ENCODE data around the gene SUGT1.
"Not testable (repeated sequence)": the region's sequence is repeated elsewhere in the genome, so short reads cannot be mapped to it uniquely, and the experiment has no call there.

The SUGT1 gene

GRCh38 chr13:52652196-52652979 is at the start of gene SUGT1:
Gene SUGT1, plus strand, starts transcription at chr13:52652836. Its CDS starts 85 bp downstream, at chr13:52652921.
- DNase-seq, result peak; percentile 93

- not testable (repeated sequence) for DNase-seq
These were observed 49.3 kb upstream of the SUGT1 start for GRCh38 chr13:52603316-52603715.

GRCh38 chr13:52606126-52606525 is 46.5 kb upstream of the SUGT1 start:
- not testable (repeated sequence) for DNase-seq

DNA sequence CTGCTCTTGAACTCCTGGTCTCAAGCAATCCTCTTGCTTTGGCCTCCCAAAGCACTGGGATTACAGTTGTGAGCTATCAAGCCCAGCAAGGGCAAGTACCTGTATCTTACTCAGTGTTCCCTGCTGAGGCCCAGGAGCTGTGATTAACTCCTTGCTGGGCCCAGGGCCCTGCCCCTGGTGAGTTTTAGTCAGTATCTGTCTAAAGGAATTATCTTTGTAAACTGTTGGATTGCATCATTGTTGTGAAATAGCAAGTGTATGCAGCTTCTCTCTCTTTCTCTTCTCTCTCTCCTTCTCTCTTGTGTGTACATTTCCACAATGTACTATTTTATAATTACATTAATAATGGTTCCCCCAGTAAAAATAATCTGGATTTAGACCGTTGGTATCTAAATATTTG is 45.8 kb upstream of the SUGT1 start:
- not testable (repeated sequence) for DNase-seq

DNA sequence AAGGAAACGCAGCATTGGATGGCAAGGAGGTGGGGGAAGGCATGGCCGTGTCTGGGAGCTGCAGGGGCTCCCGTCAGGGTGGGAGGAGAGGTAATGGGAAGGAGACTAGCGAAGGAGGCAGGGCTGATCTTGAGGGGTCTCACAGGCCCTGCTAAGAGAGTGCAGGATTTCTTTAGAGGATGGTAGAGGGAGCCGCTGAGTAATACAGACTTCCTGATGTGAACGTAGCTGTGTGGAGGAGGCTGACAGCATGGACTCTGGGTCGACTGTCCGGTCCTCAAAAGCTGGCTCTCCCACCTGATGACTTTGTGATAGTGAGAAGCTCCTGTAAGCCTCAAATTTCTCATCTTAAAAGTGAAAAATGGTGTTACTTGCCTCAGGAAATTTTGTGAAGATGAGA is 44.5 kb upstream of the SUGT1 start:
- not testable (repeated sequence) for DNase-seq

DNA sequence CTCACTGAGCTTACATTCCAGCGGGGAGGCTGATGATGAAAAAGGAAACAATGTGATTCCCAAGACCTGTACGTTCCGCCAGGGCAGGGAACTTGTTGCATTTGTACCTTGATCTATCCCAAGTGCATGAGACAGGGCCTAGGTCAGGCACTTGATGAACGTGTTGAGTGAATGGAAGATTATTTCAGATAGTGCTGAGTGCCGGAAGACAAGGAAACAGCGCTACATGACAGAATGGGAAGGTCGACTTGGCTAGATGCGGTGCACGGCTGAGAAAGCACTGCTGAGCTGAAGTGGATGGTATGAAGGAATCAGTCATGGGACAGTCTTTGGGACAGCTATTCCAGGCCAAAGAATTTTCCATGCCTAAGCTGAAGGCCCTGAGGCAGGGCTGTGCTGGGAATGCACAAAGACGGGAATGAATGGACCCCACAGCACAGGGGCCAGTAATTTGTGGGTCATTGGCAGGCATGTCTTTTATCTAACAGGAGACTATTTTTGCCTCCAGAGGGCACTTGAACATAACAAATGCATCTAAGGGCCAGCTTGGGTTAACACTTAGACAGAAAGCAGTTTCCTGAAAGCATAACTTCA is 43.5 kb upstream of the SUGT1 start:
- not testable (repeated sequence) for DNase-seq

- not testable (repeated sequence) for DNase-seq
These were observed 42.5 kb upstream of the SUGT1 start for GRCh38 chr13:52610158-52610557.

DNA sequence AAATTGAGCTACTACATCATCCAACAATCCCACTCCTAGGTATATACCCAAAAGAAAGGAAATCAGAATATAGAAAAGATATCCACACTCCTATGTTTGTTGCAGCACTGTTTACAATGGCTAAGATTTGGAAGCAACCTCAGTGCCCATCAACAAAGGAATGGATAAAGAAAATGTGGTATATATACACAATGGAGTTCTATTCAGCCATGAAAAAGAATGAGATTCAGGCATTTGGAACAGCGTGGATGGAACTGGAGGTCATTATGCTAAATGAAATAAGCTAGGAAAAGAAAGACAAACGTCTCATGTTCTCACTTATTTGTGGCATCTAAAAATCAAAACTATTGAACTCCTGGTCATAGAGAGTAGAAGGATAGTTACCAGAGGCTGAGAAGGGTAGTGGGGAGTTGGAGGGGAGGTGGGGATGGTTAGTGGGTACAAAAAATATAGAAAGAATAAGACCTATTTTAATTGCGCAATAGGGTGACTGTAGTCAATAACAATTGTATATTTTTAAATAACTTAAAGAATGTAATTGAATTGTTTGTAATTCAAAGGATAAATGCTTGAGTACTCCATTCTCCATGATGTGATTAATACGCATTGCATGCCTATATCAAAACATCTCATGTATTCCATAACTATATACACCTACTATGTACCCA is 37.4 kb upstream of the SUGT1 start:
- DNase-seq, result no peak

DNA sequence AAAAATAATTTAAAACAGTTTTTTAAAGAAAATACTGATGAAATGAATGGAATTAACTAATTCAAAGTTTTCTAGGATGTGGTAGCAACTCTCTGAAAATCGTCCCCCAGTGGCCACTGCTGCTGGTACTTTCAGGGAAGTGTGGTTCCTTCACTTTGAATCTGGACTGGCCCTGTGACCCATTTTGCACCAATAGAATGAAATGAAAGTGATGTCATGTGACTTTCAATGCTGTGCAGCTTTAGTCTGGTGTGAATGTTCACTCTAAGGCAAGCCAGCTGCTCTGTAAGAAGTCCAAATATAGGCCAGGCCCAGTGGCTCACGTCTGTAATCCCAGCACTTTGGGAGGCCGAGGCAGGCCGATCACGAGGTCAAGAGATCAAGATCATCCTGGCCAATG is 36.8 kb upstream of the SUGT1 start:
- DNase-seq, result no peak

DNA sequence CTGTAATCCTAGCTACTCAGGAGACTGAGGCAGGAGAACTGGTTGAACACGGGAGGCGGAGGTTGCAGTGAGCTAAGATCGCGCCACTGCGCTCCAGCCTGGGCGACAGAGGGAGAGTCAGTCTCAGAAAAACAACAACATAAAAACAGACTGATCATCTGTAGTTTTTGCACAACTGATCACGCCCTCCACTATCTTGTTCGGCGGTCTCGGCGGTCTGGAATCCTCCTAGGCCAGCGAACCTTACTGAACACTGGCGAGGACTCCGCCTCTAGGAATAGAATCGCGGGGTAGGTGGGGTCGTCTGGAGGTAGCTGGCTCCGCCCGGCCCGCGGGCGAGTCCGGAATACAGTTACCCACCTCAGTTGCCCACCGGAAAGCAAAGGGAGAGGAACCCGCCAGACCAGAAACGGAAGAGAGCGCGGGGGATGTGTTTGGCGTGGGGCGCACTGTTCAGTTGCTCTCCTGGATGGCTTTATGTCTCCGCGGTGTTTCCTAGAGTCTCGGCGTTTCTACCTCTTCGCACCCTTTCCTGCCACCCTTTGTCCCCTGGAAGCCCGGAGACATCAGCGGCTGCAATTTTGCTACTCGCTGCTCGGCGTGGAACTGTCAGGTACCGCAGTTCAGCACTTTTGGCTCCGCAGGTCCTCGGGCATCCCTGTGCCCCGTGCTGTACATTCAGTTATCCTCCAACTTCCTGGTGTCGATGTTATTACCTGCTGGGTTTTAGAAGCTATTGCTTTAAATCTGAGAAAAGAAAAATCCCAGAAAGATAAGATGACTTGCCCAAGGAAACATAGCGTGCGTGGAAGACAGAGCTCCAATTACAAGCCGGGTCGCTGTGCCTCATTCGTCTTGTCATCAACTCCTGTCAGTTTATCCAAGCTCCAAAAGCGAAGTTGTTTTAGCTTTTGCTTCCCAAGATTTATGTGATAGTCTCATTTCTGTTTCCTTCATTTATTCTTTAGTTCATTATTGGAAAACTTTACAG is 35.3 kb upstream of the SUGT1 start:
- peak; percentile 72 for DNase-seq

GRCh38 chr13:52631083-52631690 is 21.4 kb upstream of the SUGT1 start:
- DNase-seq, result not testable (repeated sequence)

- no peak for DNase-seq
These were observed 13.8 kb upstream of the SUGT1 start for GRCh38 chr13:52638666-52639328.

DNA sequence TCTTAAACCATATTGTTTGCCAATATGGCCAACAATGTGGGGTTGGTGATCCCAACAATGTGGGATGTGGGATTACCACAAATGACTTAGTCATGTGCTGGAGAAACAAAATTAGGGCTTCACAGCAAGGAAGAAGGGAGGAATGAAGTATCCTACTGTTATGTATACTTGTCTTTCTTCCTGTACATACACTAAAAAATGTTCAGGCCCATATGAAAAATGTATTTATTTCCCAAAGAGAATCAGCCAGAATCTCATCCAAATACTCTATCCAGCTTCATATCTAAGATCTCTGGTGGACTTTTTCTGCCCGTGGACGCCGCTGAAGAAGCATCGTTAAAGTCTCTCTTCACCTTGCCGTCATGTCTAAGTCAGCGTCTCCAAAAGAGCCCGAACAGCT is 10.5 kb upstream of the SUGT1 start, which contains the start of gene HNRNPA1L2:
Gene HNRNPA1L2 (plus strand): TSS at position 301 of the 400 bp plus-strand sequence. CDS start 62 bp downstream, at position 363.
- no peak for DNase-seq

- no peak for DNase-seq
These were observed 8.5 kb upstream of the SUGT1 start for GRCh38 chr13:52644108-52644507.

- DNase-seq, result no peak
These were observed 5.7 kb upstream of the SUGT1 start for GRCh38 chr13:52646967-52647366.

- no peak for DNase-seq
These were observed 1.9 kb upstream of the SUGT1 start for GRCh38 chr13:52650731-52651130.

DNA sequence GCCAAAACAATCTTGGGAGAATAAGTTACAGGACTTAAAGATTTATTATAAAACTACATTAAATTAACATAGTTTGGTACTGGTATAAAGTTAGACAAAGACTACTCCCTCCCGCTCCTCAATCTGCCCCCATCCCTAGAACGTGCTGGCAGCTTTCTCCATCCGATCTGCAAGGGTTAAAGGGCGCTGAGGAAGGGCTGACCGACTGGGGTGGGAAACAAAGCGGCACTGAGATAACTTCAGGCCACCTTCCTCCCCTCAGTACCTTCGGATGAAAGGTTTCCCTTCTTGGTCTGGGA is 790 bp upstream of the SUGT1 start:
- DNase-seq, result no peak

DNA sequence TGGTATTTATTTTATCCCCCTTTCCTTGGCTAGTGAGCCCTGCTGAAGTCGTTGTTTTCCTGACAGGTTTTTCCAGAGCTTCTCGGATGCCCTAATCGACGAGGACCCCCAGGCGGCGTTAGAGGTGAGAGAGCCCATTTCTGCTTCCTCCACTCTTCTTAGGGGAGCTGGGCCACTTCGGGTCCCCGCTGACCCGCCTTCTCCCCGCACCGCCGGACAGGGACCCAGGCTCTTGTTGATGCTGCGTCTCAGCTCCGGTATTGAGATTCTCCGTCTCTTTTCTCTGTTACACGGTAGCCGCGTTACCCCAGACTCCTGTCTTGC is 306 bp downstream of the SUGT1 start:
- DNase-seq, result no peak

DNA sequence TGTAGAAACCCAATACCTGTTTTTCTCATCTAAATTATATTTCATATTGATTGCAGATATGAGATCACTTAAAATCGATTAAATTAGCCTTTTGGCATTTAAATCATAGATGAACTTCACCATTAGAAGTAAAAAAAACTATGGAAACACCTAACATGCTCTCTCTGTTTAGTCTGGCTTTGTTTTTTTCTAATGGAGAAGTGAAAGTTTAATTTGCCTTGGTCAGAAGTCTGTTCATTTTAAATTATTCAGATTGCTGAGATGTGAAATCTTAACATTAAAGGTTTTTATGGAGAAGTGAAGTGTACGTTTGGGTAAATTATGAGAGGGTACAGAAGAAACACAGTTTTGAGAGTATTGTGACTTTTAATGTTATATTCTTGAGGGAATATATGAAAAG is 6.7 kb downstream of the SUGT1 start:
- DNase-seq, result no peak

GRCh38 chr13:52664272-52664671 is 11.6 kb downstream of the SUGT1 start:
- no peak for DNase-seq

DNA sequence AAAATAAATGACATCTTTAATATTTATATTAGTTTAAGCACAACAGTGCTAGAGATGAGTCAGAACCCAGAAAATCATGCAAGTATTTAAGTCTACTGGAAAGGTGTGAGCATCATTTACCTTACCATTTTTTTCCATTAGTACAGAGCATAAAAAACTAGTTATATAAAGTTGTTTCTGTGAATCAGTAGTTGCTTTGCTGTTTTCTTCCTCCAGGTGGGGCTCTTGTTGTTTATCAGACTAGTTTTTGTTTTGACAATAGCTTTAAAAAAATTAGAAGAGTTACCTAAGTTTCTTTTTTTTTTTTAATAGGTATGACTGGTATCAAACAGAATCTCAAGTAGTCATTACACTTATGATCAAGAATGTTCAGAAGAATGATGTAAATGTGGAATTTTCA is 12.7 kb downstream of the SUGT1 start:
- peak; percentile 41 for DNase-seq

DNA sequence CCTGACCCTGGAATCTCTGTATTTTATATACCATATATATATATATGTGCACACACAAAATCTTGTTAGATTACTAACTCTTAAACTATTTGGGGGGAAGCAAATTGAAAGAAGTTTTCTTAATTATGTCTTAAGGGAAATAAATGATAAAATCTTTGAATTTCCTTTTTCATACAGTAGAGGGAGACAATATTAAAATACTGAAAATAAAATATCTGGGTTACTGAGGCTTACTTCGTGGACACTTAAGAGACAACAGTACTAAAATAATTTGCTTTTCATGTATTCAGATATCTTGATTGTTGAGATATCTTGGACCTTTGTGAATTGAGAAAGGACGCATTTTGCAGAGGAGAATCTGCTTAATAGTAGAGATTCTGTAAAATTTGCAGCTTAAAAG is 17.0 kb downstream of the SUGT1 start:
- no peak for DNase-seq
